Testis (tissue), 3 donors: ENCODE data around the gene SPATA13. TPM values are rescaled to one million over a fixed set of nuclear protein-coding genes. Genes with fewer than 3 reads are reported as not detected.
"Not testable (repeated sequence)": the region's sequence is repeated elsewhere in the genome, so short reads cannot be mapped to it uniquely, and the experiment has no call there.

Source experiments
- DNase-seq: peaks from one replicate; pipeline ENCODE4 v3.0.0-alpha.2; 2019
- H3K27ac ChIP-seq, 2 donors: fragments of 200-600 bp; sonication (generic); one replicate each; pipeline ENCODE4 v1.5.1; 2019
- H3K27me3 ChIP-seq: fragments of 200-600 bp; sonication (generic); one replicate; pipeline ENCODE4 v1.5.1; 2019
- H3K36me3 ChIP-seq: fragments of 200-600 bp; sonication (generic); one replicate; pipeline ENCODE4 v1.5.1; 2017; ENCODE audit warnings: low read depth; ENCODE audit errors: missing control alignments
- H3K4me1 ChIP-seq: fragments of 200-600 bp; sonication (generic); one replicate; pipeline ENCODE4 v1.5.1; 2019
- H3K4me3 ChIP-seq, 2 donors: fragments of 200-600 bp; sonication (generic); one replicate each; pipeline ENCODE4 v1.5.1; 2017 to 2019
- H3K9me3 ChIP-seq: fragments of 200-600 bp; sonication (generic); one replicate; pipeline ENCODE4 v1.5.1; 2017
- POLR2A ChIP-seq: fragments of 450-650 bp; IDR thresholded peaks from one replicate; pipeline ENCODE4 v1.6.1; 2017; ENCODE audit warnings: antibody characterized with exemption, mild to moderate bottlenecking, moderate library complexity
- WGBS, 2 donors: methylation state at CpG; one replicate each; pipeline ENCODE4 v1.1.5; 2018; 5-methylcytosine and 5-hydroxymethylcytosine counted together
- intact Hi-C: fragments of 100-400 bp; cut with DNase I; formaldehyde crosslinking; loops from one replicate; pipeline ENCODE4 v1.15.1; 2023; ENCODE audit warnings: low total_unique reads
- polyA plus RNA-seq: library from polyadenylated mRNA; stranded (reverse); fragments of 350-450 nt; fragmentation: Illumina TruSeq; extraction: RNeasy Lipid Tissue Mini Kit (QIAGEN cat#74804); gene quantifications from one replicate; pipeline ENCODE4 v1.2.3, GENCODE V29; 2014; ENCODE audit warnings: low read depth, low replicate concordance; ENCODE audit not compliant: insufficient read depth
- total RNA-seq, 2 donors: library from RNA; depleted of rRNA; stranded (reverse); fragments of >200 nt; gene quantifications; one replicate each; pipeline ENCODE4 v1.2.3, GENCODE V29; 2016
- TF ChIP-seq, protein P1 (sequence below), 3 experiments: fragments of 450-650 bp in 2 of 3; fragments of 200-600 bp in 1 of 3; sonication (generic) in 1 of 3; IDR thresholded peaks; one replicate each; pipeline ENCODE4 v1.5.1; 2016 to 2019; ENCODE audit warnings: antibody characterized with exemption in 3 of 3, mild to moderate bottlenecking in 2 of 3, moderate library complexity in 1 of 3

The SPATA13 gene
- total and polyA plus RNA-seq, 3 donors from 2014 or later = 12.9 to 35.6 (median 30.6) TPM

DNA sequence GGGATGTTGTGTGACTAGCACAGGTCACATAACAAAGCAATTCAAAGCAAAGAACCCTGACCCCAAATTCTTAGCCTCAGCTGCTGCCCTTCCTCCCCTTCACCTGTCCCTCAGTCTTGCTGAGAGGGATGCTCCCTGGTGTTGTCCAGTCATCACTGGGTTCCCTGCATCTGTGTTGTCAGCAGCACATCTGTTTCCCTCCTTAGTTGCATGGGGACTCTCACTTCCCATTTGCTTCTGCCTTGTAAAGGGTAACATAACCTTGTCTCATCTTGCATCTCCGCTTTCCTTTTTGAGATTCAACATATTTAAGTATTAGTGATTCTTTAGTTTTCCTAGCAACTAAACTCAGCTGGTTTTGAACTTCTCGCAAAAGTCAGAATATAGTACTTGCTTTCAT lies 54.0 kb downstream of the SPATA13 start:
- Histone ChIP-seq H3K27ac (no peak overlapping the region), H3K36me3 (no peaks in the 10 kb centered on the region), H3K4me3 (no peak overlapping the region), H3K27me3 (no peaks in the 10 kb centered on the region), H3K4me1 (peaks cover 6% of the 10 kb centered on the region), H3K9me3 (no peaks in the 10 kb centered on the region)
- 90 to 95% methylated on average over 2 of the region's 2 CpGs for WGBS, 2 donors
- TF ChIP-seq, protein P1, sequence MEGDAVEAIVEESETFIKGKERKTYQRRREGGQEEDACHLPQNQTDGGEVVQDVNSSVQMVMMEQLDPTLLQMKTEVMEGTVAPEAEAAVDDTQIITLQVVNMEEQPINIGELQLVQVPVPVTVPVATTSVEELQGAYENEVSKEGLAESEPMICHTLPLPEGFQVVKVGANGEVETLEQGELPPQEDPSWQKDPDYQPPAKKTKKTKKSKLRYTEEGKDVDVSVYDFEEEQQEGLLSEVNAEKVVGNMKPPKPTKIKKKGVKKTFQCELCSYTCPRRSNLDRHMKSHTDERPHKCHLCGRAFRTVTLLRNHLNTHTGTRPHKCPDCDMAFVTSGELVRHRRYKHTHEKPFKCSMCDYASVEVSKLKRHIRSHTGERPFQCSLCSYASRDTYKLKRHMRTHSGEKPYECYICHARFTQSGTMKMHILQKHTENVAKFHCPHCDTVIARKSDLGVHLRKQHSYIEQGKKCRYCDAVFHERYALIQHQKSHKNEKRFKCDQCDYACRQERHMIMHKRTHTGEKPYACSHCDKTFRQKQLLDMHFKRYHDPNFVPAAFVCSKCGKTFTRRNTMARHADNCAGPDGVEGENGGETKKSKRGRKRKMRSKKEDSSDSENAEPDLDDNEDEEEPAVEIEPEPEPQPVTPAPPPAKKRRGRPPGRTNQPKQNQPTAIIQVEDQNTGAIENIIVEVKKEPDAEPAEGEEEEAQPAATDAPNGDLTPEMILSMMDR (IDR thresholded peaks at IDR 0.05) = no peak
- no peak for DNase-seq
- intact Hi-C loops = loop anchor here (10.0 kb wide), 1 partner anchor 190 kb away; no protein-coding TSS in a partner anchor

DNA sequence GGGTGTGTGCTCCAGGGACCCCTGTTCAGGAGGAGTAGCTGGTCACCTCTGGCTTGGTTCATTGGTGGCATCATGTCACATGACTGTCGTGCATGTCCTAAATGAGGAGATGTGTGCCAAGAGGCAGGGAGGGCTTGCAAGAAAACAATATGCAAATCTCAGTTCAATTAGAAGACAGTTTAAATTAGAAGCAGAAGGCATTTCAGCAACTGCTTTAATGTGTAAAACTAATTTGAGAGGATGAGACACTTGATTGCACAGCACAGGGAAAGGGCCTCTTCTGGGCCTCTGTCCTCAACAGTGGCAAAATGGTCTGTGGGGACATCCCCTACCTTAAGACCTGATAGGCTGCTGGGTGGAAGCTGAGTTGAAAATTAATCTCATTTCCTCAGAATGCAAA lies 54.6 kb downstream of the SPATA13 start:
- intact Hi-C loops = loop anchor here (10.0 kb wide), 1 partner anchor 190 kb away; no protein-coding TSS in a partner anchor
- Histone ChIP-seq H3K4me3 (no peak overlapping the region), H3K36me3 (no peaks in the 10 kb centered on the region), H3K27ac (no peak overlapping the region), H3K4me1 (peaks cover 8% of the 10 kb centered on the region), H3K9me3 (no peaks in the 10 kb centered on the region), H3K27me3 (no peaks in the 10 kb centered on the region)
- no peak for DNase-seq
- 86 to 91% methylated on average over 1 of the region's 1 CpG for WGBS, 2 donors
- TF ChIP-seq POLR2A = no peak
- TF ChIP-seq, protein P1 (IDR thresholded peaks at IDR 0.05) = no peak

DNA sequence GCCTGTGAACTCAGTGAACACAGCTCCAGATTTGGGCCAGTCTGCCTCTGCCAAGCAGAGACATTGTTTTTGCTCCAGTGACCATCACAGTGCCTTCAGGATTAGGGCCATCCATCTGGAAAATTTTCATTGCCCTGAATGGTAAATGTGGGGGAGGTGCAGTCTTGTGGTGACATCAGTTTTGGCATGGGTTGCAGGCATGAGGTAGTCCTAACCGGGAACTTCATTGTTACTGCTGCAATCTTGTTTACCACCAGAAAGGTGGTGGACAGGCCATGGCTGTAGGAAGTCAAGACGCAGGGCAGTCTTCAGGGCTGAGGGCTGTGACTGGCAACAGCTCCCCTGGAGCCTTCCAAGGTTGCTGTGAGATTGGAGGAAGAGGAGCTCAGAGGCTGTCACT lies 55.2 kb downstream of the SPATA13 start:
- Histone ChIP-seq H3K9me3 (no peaks in the 10 kb centered on the region), H3K27ac (no peak overlapping the region), H3K4me1 (peaks cover 8% of the 10 kb centered on the region), H3K4me3 (no peak overlapping the region), H3K27me3 (no peaks in the 10 kb centered on the region), H3K36me3 (no peaks in the 10 kb centered on the region)
- no peak for DNase-seq
- intact Hi-C loops = loop anchor here (10.0 kb wide), 1 partner anchor 191 kb away; no protein-coding TSS in a partner anchor
- 29 to 47% methylated on average over 2 of the region's 2 CpGs for whole genome bisulfite sequencing, 2 donors
- no peak for TF ChIP-seq POLR2A
- TF ChIP-seq, protein P1 (IDR thresholded peaks at IDR 0.05) = no peak

DNA sequence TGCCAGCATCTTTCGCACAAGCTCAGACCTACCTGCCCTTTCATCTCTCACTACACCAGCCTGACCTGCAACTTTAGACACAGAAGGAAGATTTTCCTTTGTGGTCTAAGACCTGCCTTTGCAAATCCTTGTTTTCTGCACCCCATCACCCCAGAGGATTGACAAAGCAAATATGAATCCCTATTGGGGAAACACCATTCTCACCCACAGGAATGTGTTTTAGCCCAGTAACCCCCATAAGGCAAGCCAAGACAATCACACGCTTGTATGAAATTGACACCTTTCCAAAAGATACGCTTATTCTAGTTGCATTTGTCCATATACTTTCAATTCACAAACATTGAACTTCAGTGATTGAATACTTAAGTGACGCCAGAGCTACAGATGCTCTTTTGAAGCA lies 55.7 kb downstream of the SPATA13 start:
- H3K27ac ChIP-seq = no peak overlapping the region
- no peaks in the 10 kb centered on the region for H3K27me3 ChIP-seq
- no peaks in the 10 kb centered on the region for H3K9me3 ChIP-seq
- H3K36me3 ChIP-seq = no peaks in the 10 kb centered on the region
- peaks cover 8% of the 10 kb centered on the region for H3K4me1 ChIP-seq
- WGBS, 2 donors = 90 to 98% methylated on average over 4 of the region's 4 CpGs
- no peak overlapping the region for H3K4me3 ChIP-seq
- no peak for TF ChIP-seq POLR2A
- TF ChIP-seq, protein P1 (IDR thresholded peaks at IDR 0.05) = no peak
- intact Hi-C loops = loop anchor here (10.0 kb wide), 1 partner anchor 191 kb away; no protein-coding TSS in a partner anchor
- no peak for DNase-seq

DNA sequence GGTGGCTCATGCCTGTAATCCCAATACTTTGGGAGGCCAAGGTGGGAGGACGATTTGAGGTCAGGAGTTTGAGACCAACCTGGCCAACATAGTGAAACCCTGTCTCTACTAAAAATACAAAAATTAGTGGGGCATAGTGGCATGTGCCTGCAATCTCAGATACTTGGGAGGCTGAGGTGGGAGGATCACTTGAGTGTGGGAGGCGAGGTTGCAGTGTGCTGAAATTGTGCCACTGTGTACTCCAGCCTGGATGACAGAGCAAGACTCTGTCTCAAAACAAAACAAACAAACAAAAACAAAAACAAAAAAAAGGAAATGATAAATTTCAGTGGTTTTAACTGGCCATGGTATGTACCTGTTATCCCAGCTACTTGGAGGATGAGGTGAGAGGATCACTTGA lies 56.3 kb downstream of the SPATA13 start:
- WGBS, 2 donors = 77 to 82% methylated on average over 2 of the region's 2 CpGs
- H3K27me3 ChIP-seq, H3K4me3 ChIP-seq, H3K27ac ChIP-seq, H3K4me1 ChIP-seq, H3K36me3 ChIP-seq, DNase-seq, H3K9me3 ChIP-seq: not testable (repeated sequence)
- intact Hi-C loops = loop anchor here (10.0 kb wide), 1 partner anchor 192 kb away; no protein-coding TSS in a partner anchor
